Bone marrow (tissue), 2 donors: ENCODE results near the gene CTCF.

Experiments used
- DNase-seq, 2 donors: peaks; one replicate each; lab custom pipeline; 2025; lab: John Stamatoyannopoulos, UW

Gene CTCF

DNA sequence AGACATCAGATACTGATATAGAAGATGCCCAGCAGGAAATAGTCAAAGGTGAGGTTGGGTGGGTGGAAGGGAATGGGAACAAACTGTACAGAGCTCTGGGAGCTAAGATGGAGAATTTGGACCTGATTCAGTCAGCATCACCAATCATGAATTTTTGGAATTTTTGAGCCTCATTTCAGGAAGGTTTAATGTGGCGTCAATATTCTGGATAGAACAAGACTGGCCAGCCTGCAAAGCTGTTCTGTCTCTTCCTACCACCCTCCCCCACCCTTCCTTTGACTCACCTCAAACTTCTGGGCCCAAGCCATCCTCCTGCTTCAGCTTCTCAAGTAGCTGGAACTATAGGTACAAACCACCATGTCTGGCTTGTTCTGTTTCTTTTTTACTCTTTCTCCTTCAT is 32.6 kb downstream of the CTCF start:
- DNase-seq: no peak

DNA sequence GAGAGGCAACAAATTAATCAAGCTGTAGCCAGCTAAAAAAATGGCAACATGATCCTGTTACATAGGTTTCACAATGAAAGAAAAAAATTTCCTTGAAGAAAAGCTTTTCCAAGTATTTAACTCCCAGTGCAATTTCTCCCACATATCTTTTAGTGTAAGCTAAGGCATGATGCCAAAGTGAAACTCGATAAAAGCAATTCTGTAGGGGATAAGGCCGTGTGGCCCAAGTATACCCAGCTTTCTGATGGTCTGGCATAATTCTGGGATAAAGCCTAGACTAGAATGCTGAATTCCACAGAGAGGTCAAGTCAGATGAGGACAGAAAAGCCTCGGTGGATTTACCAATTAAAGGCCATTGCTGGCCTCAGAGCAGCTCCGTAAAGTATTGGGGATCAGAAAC is 36.2 kb downstream of the CTCF start:
- no peak for DNase-seq

DNA sequence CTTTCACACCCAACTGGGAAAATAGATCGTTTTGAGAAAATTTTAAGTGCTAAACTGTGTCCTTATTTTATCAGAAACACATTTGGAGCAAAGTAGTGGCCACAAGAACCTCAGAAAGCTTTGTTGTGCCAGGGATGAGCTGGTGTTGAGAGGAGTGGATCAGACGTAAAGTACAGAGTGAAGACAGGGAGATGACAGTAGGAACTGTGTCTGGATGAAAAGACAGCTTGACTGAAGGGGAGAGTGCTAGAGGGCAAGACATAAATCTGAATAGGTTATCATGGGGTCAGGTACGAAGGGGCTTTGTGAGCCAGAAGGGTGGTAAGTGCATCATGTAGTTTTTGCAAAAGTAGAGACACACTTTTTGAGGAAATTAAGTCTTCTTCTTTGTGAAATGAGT is 43.3 kb downstream of the CTCF start:
- DNase-seq: no peak

DNA sequence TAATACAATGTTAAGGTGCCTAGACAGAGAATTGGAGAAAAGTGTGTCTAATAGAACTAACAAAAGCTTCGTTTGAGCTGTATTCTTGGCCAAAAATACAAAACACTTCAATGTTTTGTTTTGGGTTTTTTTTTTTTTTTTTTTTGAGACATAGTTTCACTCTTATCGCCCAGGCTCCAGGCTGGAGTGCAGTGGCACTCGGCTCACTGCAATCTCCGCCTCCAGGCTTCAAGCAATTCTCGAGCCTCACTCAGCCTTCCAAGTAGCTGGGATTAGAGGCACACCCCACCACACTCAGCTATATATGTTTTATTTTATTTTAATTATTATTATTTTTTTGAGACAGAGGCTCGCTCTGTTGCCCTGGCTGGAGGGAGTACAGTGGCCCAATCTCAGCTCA is 44.3 kb downstream of the CTCF start:
- no peak for DNase-seq

DNA sequence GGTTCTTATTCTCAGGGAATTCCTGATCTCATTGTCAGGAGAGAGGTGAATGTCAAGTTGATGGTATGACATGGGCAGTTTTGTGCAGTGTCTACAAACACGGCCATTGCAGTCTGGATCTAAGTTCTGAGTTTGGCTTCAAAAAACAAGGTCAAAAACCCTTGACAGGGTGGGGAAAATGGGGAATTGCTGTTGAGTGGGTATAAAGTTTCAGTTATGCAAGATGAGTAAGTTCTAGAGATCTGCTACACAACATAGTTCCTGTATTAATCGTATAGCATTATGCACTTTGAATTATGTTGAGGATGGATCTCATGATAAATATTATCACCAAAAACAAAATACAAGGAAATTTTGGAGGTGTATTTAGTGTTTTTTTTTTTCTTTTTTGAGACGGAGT is 46.0 kb downstream of the CTCF start:
- no peak for DNase-seq

DNA sequence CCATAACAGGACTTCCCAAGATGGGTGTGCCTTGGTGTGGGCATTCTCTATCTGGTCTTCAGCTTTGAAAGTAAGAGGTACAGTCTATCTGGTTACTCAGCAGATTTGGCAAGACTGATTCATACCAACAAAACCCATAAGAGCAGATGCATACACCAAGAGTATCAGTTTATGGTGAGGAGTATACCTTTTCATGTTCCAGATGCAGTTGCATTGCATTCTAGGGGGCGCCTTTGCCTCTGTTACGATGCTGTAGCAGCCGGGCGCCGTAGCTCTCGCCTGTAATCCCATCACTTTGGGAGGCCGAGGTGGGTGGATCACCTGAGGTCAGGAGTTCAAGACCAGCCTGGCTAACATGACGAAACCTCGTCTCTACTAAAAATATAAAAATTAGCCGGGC is 51.5 kb downstream of the CTCF start:
- no peak for DNase-seq

DNA sequence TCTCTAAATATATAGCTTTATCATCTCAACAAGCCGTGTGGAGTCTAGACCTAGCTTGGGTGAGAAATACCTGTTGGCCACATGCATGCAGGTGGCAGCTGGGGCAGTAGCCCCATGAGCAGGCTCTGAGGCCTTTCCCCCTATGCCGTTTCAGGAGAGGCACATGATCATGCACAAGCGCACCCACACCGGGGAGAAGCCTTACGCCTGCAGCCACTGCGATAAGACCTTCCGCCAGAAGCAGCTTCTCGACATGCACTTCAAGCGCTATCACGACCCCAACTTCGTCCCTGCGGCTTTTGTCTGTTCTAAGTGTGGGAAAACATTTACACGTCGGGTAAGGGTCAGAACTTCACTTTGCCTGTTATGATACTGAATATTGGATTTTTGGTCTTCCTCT is 65.9 kb downstream of the CTCF start:
- DNase-seq: no peak

DNA sequence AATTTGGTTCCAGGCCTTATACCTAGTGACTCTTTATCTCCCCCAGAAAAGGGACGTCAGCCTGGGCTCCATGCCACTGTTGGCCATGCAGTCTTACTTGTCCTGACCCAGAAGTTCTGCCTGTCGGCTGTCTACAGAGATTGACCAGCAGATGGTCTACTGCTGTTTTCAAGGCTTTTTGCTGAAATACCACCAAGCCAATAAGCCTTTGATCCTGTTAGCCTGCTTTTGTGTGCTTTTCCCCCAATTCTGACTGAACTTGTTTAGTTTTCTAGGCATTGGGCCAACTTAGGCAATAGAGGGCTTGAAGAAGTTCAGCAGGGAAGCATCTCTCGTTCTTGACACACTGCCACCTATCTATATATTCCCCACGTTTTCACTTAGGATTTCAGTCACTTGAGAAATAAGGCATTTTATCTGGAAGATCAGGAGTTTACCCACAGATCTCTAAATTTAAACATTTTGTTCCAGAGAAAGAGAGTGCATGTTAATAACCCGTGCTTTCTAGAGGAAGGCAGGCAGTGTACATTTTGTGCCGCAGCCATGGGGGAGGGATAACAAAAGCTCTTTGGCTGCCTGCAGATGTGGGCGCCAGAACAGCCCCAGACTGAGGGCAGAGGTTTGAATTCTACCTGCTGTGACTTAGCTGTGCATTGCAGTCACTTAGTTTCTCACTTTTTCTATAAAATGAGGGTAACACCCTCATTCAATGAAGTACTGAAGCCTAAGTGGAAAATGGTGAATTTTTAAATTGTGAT is 70.3 kb downstream of the CTCF start:
- DNase-seq: no peak

DNA sequence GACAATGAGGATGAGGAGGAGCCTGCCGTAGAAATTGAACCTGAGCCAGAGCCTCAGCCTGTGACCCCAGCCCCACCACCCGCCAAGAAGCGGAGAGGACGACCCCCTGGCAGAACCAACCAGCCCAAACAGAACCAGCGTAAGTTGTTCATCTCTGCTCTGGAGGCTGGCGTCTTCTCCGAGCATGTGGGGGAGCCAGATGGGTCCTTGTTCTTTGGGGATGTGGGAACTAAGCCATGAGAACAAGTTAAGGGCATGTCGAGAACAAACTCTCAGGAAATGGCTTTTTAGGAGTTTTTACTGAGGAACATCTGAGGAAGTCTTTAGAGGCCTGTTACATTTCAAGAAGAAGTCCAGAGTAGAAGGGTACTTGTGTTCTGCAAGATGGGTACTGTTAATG is 74.4 kb downstream of the CTCF start:
- DNase-seq: no peak

DNA sequence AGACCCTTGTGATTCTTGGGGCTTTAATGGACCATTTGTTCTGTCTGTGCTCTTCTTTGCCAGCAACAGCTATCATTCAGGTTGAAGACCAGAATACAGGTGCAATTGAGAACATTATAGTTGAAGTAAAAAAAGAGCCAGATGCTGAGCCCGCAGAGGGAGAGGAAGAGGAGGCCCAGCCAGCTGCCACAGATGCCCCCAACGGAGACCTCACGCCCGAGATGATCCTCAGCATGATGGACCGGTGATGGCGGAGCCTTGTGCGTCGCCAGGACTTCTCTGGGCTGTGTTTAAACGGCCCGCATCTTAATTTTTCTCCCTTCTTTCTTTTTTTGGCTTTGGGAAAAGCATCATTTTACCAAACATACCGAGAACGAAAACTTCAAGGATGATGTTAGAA is 75.3 kb downstream of the CTCF start:
- DNase-seq: no peak

DNA sequence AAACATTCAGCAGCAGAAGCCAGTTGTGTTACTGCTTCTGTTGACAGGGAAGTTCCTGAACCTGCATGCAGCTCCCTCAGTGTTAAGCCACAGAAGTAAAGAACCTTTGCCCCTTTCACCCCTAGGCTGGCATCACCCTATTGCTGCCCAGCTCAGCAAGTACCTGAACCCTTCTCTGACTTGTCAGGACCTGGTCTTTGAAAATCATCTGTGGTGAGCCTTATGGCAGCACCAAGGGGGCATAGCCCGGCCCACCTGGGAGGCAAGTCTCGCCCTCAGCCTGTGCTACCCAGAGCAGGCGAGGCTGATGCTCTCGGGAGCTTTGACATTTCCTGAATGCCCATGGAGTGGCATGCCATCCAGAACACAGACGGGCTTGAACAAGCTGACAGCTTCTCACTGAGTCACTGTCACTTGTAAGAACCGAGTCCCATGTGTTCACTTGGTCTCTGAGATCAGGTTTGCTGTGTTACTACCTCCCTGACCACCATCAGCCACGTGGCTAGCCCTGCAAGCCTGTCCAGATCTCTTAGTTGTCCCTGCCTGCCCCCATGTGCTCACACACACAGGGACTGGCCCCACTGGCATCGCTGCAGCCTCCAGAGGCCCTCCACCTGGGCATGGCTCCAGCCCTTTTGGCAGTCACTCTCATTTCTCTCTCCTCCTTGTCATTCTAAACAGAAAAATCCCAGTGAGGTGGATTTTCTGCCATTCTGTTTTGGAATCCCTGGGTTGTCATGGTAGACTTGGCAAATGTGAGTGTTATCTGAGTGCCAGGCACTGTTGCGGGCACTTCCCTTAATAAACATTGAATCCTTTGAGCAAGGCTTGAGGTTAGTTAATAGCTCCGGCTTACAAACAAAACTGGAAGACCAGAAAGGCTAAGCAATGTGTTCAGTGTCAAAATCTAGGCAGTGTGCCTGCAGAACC is 79.7 kb downstream of the CTCF start:
- DNase-seq: no peak

DNA sequence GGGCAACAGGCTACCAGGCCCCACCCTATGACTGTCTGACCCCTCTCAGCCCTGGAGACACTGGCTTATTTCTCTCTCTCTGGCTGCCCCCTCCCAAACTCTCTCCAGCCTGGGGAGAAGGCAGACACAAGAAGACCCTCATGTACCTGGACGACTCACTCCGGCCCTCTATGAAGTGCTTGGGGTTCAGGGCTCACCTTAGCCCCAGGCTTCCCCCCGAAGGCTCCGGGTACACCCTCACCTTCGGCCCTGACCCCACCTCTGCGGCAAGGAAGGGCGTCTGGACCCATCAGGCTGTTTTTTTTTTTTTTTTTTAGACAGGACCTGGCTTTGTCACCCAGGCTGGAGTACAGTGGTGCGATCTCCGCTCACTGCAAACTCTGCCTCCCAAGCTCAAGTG is 81.7 kb downstream of the CTCF start:
- no peak for DNase-seq

DNA sequence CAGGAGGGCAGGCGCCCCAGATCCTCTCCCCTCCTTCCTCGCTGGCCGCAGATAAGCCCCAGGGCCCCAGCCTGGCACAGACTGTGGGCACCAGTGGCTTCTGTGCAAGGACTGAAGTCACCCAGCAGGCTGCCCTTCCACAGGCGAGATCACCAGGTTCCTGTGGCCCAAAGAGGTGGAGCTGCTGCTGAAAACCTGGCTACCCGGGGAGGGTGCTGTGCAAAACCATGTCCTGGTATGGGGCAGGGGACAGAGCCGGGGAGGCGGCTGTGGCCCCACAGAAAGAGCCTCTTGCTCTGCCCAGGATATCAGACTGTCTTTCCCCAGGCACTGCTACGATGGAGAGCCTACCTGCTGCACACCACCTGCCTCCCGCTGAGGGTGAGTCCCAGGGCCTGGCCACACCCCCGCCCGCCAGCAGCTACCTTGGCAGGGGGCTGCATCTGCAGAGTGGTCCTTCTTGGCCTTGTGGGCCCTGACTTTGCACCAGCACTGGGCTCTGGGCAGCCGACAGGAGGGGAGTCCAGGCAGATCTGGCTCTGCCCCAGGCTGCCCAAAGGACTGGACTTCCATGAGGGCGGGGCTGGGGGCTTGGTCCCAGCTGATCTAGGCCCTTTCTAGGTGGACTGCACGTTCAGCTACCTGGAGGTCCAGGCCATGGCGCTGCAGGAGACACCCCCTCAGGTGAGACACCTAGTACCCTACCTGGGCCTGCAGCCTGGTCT is 83.2 kb downstream of the CTCF start:
- no peak for DNase-seq

DNA sequence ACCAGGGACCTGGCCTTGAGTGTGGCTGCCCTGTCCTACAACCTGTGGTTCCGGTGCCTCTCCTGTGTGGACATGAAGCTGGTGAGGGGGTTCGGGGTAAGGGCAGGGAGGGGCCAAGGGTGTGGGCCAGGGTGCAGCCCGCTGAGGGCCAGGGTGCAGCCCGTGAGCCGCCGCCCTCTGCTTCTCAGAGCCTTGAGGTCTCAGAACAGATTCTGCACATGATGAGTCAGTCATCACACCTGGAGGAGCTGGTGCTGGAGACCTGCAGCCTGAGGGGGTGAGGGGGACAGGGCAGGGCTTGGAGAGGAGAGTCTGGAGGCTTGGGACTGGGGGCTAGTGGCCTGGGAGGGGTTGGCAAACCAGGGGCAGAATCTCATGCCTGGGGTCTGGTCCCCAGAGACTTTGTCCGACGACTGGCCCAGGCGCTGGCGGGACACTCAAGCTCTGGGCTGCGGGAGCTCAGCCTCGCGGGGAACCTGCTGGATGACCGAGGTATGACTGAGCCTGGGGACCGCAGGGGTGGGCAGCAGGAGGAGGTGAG is 84.9 kb downstream of the CTCF start:
- DNase-seq: no peak

DNA sequence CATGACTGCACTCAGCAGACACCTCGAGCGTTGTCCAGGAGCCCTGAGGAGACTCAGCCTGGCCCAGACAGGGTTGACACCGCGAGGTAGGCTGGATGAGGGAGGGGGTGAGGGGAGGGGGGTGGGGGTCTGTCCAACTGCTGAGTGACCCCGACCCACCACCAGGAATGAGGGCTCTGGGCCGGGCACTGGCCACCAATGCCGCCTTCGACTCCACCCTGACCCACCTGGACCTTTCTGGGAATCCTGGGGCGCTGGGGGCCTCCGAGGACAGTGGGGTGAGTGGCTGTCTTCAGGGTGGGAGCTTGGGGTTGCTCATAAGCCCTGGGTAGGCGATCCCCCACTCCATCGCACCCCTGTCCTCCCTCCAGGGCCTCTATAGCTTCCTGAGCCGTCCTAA is 85.4 kb downstream of the CTCF start:
- DNase-seq: no peak

DNA sequence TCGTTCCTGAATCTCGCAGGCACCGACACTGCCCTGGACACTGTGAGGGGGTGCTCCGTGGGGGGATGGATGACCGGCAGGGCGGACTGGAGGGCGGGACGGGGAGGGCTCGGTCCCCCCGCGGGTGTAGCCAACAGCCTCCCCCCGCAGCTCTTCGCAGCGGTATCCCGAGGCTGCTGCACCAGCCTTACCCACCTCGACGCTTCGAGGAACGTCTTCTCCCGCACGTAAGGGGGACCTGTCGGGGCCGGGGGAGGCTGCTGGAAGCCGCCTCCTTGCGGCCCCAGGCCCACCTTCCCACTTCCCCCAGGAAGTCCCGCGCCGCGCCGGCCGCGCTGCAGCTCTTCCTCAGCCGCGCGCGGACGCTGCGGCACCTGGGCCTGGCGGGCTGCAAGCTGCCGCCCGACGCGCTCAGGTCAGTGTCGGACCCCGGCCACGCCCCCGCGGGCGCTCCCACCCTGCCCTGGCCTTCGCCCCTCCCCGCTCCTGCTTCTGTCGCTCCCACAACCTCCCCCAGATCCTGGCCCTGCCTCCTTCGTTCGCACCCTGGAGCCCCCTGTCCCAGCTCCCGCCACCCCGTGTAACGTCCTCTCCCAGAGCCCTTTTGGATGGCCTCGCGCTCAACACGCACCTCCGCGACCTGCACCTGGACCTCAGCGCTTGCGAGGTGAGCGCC is 85.9 kb downstream of the CTCF start:
- no peak for DNase-seq

DNA sequence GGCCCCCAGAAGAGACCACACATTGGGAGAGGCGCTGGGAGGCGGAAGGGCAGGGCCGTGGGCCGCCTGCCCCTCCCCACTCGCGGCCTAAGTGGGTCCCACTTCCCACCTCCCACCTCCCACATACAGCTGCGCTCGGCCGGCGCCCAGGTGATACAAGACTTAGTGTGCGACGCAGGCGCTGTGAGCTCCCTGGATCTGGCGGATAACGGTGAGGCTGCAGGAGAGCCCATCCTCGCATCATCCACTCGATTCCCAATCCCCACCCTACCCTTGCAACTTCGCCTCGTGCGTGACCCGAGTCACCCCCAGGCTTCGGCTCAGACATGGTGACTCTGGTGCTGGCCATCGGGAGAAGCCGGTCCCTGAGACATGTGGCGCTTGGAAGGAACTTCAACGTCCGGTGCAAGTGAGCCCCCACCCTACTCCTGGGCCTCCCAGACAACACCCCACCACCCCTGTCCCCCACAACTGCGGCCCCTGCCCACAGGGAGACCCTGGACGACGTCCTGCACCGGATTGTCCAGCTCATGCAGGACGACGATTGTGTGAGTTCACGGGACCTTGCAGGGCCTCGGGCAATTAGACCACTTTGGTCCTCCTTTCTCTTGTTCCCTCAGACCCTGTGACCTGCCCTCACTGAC is 86.6 kb downstream of the CTCF start:
- no peak for DNase-seq

DNA sequence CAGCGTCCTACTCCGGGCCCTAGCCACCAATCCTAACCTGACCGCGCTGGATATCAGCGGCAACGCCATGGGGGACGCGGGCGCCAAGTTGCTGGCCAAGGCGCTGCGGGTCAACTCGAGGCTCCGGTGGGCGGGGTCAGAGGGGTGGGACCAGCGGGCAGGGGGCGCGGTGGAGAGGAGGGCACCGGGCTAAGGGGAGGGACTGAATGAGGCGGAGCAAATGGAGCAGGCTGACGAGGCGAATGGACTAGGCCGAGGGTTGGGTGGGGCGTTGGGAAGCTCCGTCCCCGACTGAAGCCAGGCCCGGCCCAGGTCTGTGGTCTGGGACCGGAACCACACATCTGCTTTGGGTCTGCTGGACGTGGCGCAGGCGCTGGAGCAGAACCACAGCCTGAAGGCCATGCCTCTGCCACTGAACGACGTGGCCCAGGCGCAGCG is 87.2 kb downstream of the CTCF start:
- no peak for DNase-seq

DNA sequence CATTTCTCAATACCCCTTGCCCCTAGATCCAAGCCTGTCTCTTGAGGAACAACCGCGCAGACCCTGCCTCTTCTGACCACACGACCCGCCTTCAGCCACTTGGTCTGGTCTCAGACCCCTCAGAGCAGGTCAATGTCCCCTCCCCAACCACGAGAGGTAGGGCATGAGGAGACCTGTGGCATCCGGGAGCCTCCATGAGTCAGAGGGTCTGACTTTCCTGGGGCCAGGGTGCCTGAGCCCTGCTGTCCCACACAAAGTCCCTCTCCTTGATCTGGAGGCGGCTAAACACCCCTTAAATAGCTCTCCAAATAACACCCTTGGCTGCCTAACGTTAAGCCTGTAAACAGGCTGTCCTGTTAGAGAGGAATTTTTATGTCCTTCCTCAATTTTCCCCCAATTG is 87.7 kb downstream of the CTCF start:
- DNase-seq: no peak

DNA sequence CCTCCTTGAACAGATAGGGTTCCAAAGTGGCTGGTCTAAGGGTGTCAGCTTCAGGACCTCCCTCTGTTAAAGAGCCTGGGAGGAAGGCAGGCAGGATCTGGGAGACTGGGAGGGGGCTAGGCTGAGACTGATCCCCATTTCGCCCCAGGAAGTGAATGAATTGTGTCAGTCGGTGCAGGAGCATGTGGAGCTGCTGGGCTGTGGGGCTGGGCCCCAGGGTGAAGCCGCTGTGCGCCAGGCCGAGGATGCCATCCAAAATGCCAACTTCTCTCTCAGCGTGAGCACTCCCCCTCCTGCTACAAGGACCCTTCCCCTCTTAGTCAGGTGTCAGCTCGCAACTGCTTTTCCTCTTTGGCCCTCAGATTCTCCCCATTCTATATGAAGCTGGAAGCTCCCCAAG is 88.7 kb downstream of the CTCF start:
- DNase-seq: no peak

DNA sequence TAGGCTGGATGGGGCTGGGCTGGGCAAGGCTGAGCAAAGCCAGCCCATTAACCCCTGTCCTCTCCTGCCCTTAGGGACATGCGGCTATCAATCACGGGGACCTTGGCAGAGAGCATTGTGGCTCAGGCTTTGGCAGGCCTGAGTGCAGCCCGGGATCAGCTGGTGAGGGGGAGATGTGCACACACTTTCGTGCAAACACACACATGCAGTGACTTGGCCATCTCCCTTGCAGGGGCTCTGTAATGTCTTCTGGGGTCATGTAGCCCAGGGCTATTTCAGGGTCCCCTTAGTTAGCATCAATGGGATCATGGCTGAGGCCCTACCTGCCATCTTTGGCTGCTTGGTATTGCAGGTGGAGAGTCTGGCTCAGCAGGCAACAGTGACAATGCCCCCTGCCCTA is 89.5 kb downstream of the CTCF start:
- no peak for DNase-seq
